Muscle layer of duodenum (tissue), 2 donors: Measurements from ENCODE around the gene IRAG1.

Experiments
- H3K27ac ChIP-seq: one replicate; pipeline ENCODE4 v1.7.0; 2013; ENCODE audit warnings: mild to moderate bottlenecking, low read length
- H3K27me3 ChIP-seq: one replicate; pipeline ENCODE4 v1.7.0; 2013; ENCODE audit warnings: low read depth, mild to moderate bottlenecking, control low read depth, low read length
- H3K36me3 ChIP-seq, 2 donors: one replicate each; pipeline ENCODE4 v1.7.0; 2013; ENCODE audit warnings: low read length in 2 of 2, control low read depth in 1 of 2, mild to moderate bottlenecking in 1 of 2; ENCODE audit not compliant: insufficient read depth in 2 of 2, control insufficient read depth in 1 of 2
- H3K4me1 ChIP-seq, 2 donors: one replicate each; pipeline ENCODE4 v1.7.0; 2013; ENCODE audit warnings: low read length in 2 of 2, mild to moderate bottlenecking in 2 of 2, control low read depth in 1 of 2, moderate library complexity in 1 of 2; ENCODE audit not compliant: insufficient read depth in 2 of 2, control insufficient read depth in 1 of 2
- H3K4me3 ChIP-seq, 2 donors: one replicate each; pipeline ENCODE4 v1.7.0; 2013; ENCODE audit warnings: low read length in 2 of 2, low read depth in 1 of 2, mild to moderate bottlenecking in 1 of 2
- H3K9me3 ChIP-seq, 2 donors: one replicate each; pipeline ENCODE4 v1.7.0; 2013; ENCODE audit warnings: low read length in 2 of 2, control low read depth in 1 of 2, mild to moderate bottlenecking in 1 of 2; ENCODE audit not compliant: control insufficient read depth in 1 of 2
- donor health status: healthy.

Gene IRAG1

DNA sequence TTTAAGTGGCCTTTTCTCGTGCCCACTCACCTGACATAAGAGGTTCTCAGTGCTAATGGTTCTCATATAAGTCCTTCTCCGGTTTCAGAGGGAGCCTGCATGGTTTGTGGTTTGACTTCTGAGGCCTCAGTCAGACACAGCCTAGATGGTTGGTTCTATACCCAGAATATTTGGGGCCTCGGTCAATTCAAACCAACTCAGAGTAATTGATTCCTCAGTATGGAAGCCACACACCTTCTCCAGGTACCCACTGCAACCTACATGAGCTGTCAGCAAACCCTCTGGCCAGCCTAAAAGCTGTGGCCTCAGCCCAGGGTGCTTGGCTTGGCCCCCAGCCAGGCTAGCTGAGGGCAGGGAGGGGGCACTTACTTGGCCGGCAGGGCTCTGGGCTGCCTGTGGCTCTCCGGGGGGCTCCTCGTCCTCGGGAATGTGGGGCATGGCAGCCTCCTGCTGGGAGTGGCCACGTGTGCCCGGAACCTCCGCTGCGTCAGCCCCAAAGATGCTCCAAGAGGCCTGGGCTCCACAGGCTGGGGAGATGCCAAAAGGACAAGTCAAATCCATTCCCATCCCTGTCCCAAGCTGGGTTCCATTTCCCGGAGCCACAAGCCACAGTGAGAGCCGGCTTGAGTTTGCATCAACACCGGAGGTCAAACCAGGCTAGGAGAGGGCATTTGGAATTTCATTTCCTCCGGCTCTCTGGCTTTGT is 41.7 kb downstream of the IRAG1 start:
- peaks cover 5 to 6% of the 10 kb centered on the region in 2 donors for H3K36me3 ChIP-seq

DNA sequence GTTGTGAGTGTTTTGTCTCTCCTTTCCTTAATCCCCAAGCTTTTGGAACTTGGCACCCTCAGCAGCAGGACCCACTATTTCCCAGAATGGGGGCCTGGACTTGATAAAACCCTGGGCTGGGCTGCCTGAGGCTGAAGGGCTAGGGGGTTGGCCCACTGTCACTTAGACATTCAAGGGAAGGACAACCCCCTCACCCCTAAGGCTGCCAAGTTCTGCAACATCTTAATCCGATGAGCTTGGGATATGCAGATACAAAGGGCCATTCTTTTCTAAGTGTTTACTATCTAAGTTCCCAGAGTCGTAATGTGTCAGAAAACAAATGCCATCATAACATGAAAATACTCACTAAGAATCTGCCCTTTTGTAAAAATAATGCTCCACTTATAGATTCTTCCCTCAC is 42.9 kb downstream of the IRAG1 start:
- H3K27ac ChIP-seq: no peak overlapping the region
- no peaks in the 10 kb centered on the region for H3K9me3 ChIP-seq
- peaks cover 22 to 64% of the 10 kb centered on the region in 2 donors for H3K4me1 ChIP-seq
- peaks cover 5 to 6% of the 10 kb centered on the region in 2 donors for H3K36me3 ChIP-seq
- no peak overlapping the region for H3K4me3 ChIP-seq
- no peaks in the 10 kb centered on the region for H3K27me3 ChIP-seq

More for the DNA sequence above, 41.7 kb downstream of the IRAG1 start:
- H3K4me3 ChIP-seq: no peak overlapping the region
- no peak overlapping the region for H3K27ac ChIP-seq
- H3K9me3 ChIP-seq: no peaks in the 10 kb centered on the region
- H3K27me3 ChIP-seq: no peaks in the 10 kb centered on the region
- peaks cover 17 to 61% of the 10 kb centered on the region in 2 donors for H3K4me1 ChIP-seq

DNA sequence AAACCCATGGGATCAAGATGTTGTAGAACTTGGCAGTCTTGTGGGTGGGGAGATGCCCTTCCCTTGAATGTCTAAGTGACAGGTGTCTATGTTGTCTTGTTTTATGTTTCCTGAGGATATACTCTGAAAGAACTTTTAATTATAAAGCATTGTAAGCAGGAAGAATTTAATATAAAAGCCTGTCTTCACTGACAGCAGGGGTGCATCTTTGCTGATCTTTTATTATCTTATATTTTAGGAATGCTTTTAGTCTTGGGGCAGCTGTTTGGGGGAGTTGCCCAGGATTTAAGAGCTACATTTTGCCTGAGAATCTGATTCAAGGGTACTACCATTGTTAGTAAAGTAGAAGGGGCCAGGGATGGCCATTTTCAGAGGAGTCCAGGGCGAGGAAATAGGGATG is 43.4 kb downstream of the IRAG1 start:
- no peaks in the 10 kb centered on the region for H3K27me3 ChIP-seq
- no peaks in the 10 kb centered on the region for H3K9me3 ChIP-seq
- H3K4me3 ChIP-seq: no peak overlapping the region
- H3K27ac ChIP-seq: no peak overlapping the region
- H3K36me3 ChIP-seq: peaks cover 5 to 6% of the 10 kb centered on the region in 2 donors
- peaks cover 19 to 61% of the 10 kb centered on the region in 2 donors for H3K4me1 ChIP-seq

DNA sequence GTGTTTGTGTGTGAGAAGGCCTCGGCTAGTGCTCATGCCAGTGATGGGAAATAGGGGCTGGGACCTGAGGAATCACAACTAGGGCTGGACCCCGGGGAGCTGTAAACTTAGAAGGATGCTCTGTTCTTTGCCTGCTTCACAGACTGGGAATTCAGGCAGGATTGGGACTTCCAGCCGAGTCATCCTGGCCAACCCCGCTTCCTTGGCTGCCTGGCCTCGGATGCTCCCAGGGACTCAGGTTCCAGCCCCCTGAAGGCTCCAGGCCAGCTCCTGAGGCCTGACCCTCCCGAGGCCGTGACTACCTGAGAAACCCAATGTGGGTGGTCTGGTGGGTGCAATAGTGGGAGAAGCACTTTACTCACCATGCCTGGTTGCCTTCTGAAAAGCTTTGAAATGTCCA is 44.7 kb downstream of the IRAG1 start:
- H3K27me3 ChIP-seq: no peaks in the 10 kb centered on the region
- H3K4me1 ChIP-seq: peaks cover 15 to 51% of the 10 kb centered on the region in 2 donors
- H3K27ac ChIP-seq: no peak overlapping the region
- peaks cover 5 to 6% of the 10 kb centered on the region in 2 donors for H3K36me3 ChIP-seq
- H3K9me3 ChIP-seq: no peaks in the 10 kb centered on the region
- no peak overlapping the region for H3K4me3 ChIP-seq

DNA sequence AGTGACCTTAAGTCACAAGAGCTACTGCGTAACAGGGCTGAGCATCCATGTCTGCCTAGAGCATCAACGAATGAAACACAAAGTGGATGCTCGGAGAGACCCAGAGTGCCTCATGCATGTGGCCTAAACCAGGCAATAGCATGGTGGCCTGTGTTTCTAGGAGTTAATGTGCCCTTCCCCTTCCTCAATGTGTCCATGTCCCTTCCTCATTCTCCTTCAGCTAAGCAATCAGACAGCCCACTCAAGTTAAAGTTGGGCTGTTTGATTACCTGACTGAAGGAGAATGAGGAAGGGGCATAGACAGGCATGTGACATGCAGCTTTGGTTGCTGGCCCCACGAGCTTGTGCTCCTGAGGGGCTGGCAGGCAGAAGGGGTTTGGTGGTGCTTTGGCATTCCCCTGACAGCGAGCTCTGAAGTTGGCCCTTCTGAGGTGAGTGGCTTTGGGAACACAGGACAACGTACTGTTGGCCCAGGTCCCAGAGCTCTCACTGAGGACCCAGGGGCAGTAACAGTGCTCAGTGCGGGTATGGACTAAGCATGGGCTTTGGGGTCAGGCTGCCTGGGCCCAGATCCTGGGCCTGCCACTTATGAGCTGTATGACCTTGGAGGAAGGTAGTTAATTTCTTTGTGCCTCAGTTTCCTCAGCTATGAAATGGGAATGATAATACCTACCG is 46.7 kb downstream of the IRAG1 start:
- H3K27me3 ChIP-seq: no peaks in the 10 kb centered on the region
- H3K4me1 ChIP-seq: peaks cover 13 to 43% of the 10 kb centered on the region in 2 donors
- peaks cover 5 to 6% of the 10 kb centered on the region in 2 donors for H3K36me3 ChIP-seq
- no peak overlapping the region for H3K27ac ChIP-seq
- H3K4me3 ChIP-seq: no peak overlapping the region
- H3K9me3 ChIP-seq: no peaks in the 10 kb centered on the region

DNA sequence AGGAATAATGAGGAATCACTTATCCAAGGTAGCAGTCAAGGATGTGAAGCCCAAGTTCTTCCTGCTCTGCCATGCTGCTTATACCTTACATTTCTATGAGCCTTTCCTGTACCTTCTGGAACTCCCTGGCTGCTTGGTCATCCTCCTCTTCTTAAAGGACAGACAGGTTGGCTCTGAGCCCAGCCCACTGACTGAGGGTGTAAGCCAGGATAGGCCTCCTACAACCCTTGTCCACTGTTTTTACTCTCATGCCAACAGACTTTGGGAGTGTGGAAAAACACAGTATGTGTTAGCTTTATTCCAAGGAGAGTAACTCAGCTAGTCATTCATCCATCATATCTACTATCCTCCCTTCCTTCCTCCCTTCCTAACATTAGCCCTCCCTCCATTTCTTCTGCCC is 47.5 kb downstream of the IRAG1 start:
- H3K27ac ChIP-seq: no peak overlapping the region
- peaks cover 13 to 46% of the 10 kb centered on the region in 2 donors for H3K4me1 ChIP-seq
- no peak overlapping the region for H3K4me3 ChIP-seq
- no peaks in the 10 kb centered on the region for H3K9me3 ChIP-seq
- peaks cover 5 to 6% of the 10 kb centered on the region in 2 donors for H3K36me3 ChIP-seq
- no peaks in the 10 kb centered on the region for H3K27me3 ChIP-seq

DNA sequence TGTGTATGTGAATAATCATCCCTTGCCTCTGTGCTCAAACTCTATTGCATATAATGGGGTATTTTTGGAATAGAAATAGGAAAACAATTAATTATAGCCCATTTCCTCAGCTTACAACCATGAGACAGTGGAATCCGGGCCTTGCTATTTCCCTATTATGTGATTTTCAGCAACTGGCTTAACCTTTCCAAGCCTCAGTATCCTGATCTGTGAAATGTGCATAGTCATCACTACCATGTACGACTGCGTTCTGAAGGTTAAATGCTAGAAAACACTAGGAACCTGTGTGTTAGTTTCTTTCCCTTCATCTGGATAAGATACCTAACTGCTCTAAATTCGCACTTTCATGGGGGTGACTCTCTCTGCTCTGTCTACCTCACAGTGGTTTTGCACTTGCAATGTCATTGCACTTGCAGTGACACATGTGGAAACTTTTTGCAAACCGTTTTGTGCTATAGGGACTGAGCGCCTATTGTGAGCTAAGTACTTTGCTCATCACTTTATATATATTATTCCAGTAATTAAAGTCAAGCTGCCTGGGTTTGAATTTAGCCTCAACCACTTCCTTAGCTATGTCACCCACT is 48.3 kb downstream of the IRAG1 start:
- no peak overlapping the region for H3K4me3 ChIP-seq
- H3K27me3 ChIP-seq: no peaks in the 10 kb centered on the region
- no peak overlapping the region for H3K27ac ChIP-seq
- H3K36me3 ChIP-seq: peaks cover 5 to 6% of the 10 kb centered on the region in 2 donors
- no peaks in the 10 kb centered on the region for H3K9me3 ChIP-seq
- peaks cover 13 to 42% of the 10 kb centered on the region in 2 donors for H3K4me1 ChIP-seq
